ENCODE data around the gene PARM1.

Gene PARM1, protein sequence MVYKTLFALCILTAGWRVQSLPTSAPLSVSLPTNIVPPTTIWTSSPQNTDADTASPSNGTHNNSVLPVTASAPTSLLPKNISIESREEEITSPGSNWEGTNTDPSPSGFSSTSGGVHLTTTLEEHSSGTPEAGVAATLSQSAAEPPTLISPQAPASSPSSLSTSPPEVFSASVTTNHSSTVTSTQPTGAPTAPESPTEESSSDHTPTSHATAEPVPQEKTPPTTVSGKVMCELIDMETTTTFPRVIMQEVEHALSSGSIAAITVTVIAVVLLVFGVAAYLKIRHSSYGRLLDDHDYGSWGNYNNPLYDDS

GRCh38 chr4:74932832-74933561, at the start of gene PARM1:
Gene PARM1 (plus strand): TSS chr4:74933116. CDS start chr4:74933328, 212 bp downstream.
- peak; percentile 83 for DNase-seq (ENCODE audit: low read depth)

DNA sequence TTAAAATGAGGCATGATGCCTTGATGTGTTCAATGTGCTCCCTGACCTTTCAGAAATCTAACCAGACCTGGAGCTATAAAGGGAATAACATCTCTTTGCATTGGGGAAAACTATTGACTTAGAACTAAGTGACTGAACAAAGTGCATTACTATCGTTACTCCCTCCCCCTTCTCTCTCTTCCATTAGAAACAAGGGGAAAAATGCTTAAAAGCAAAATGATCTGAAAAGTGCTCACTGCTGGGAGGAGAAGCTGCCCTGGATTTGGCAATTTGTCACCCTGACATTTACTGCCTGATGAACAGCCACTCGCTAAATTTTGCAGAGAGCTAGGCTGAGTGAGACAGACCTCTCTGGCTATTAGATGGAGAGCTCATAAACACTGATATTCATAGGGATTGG, 48.6 kb upstream of the PARM1 start:
- DNase-seq (ENCODE audit: low read depth) = no peak

- peak; percentile 5 for DNase-seq (ENCODE audit: low read depth)
These were observed 46.4 kb upstream of the PARM1 start for GRCh38 chr4:74886484-74886883.

DNA sequence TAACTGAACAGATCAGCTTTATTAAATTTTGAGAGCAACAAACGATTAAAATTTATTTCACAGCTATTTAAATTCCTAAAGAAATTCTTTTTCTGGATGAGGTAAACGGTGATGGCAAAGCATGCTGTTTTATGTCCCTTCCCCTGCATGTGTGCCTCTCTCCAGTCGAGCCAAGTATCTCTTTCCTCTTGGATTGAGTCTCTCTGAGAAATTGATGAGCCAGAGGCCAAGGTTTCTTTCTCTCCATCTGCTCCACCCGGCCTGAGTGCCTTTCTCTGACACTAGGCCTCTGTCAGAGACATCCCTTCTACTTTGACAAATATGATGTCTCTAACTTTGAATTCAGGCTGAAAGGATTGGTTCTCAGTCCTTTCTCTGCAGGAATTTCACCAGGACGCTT, 42.6 kb upstream of the PARM1 start:
- no peak for DNase-seq (ENCODE audit: low read depth)

DNA sequence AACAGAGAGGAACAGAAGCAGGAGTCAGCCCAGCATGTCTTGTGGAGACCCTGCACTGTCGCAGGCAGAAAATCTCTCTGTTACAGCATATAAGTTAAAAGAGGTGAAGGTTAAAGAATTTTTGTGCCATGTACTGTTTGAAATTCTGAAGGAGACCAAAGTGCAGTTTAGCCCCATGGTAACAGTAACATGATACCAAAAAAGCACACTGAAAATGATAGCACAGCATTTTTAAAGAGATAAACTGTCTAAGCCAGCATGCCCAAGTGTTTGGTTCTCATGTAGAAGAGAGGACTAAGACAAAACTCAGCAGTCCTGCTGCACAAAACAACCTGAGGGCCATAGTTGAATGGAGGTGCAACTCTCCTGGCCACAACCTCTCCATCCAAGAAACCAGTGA, 41.9 kb upstream of the PARM1 start:
- DNase-seq (ENCODE audit: low read depth) = no peak

GRCh38 chr4:74893171-74893570, 39.7 kb upstream of the PARM1 start:
- DNase-seq (ENCODE audit: low read depth) = no peak

- no peak for DNase-seq (ENCODE audit: low read depth)
These were observed 36.3 kb upstream of the PARM1 start for GRCh38 chr4:74896595-74896994.

GRCh38 chr4:74897386-74897785, 35.5 kb upstream of the PARM1 start:
- DNase-seq (ENCODE audit: low read depth) = no peak

GRCh38 chr4:74900862-74901261, 32.1 kb upstream of the PARM1 start:
- DNase-seq (ENCODE audit: low read depth) = no peak

DNA sequence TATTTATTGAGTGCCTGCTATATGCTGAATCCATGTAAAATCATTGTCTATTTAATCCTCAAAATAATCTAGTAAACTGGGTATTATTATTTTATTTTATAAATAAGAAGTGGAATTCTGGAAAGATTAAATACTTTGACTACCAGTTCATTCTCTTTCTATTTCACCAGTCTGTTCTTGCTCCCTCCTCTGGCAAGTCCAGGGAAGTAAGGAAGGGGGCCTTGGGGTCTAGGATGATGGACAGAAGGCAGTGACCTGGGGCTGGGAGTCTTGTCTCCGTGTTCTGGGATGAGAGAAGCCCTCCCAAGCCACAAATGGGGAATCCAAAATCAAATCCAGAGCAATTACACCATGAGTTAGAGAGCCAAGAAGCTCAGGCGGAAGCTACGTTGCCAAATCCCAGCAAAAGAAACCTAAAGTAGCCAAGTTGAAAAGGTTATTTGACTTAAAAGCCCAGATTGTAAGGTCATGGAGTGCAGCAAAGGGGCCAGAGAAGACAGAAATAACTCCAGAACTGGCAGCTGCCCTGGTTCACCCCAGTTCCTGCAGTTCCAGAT, 28.3 kb upstream of the PARM1 start:
- no peak for DNase-seq (ENCODE audit: low read depth)

- no peak for DNase-seq (ENCODE audit: low read depth)
These were observed 26.1 kb upstream of the PARM1 start for GRCh38 chr4:74906771-74907170.

GRCh38 chr4:74919783-74920182, 13.1 kb upstream of the PARM1 start:
- DNase-seq (ENCODE audit: low read depth) = no peak

GRCh38 chr4:74920704-74921103, 12.2 kb upstream of the PARM1 start:
- DNase-seq (ENCODE audit: low read depth) = no peak

GRCh38 chr4:74921490-74921889, 11.4 kb upstream of the PARM1 start:
- DNase-seq (ENCODE audit: low read depth) = no peak

- DNase-seq (ENCODE audit: low read depth) = no peak
These were observed 6.9 kb upstream of the PARM1 start for GRCh38 chr4:74926007-74926406.

DNA sequence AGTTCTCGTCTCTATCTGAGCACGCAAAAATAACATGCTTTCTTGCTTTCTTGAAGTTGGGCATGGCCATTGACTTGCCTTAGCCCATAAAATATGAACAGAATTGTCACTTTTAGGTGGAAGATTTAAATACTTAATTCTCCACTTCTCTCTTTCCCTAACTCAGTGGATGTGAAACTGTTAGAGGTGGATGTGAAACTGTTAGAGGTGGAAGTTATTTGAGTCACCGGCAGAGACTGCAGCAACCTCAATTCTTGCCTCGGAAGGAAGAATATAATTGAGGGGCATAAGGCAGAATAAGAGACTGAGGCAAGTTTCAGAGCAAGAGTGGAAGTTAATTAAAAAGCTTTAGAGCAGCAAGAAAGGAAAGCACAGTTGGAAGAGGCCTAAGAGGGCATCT, 2.8 kb upstream of the PARM1 start:
- DNase-seq (ENCODE audit: low read depth) = no peak

DNA sequence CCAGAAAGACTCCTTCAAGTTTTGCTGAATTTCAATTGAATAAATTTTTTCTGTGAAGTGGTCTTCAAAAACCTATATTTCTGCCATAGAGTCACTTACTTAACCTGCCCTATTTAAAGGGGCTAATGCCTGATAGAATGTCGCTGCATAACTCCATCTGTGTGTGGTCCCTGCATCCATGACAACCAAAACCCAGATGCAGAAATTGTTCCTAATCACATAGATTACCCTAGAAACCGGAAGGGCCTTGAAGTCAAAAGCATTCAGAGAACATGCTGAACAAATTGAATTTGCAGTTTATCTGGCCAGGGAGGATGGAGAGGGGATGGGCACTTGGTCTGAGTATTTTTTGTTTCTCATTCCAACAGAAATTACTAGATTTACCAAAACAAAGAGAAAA, 1.5 kb upstream of the PARM1 start:
- DNase-seq (ENCODE audit: low read depth) = no peak

DNA sequence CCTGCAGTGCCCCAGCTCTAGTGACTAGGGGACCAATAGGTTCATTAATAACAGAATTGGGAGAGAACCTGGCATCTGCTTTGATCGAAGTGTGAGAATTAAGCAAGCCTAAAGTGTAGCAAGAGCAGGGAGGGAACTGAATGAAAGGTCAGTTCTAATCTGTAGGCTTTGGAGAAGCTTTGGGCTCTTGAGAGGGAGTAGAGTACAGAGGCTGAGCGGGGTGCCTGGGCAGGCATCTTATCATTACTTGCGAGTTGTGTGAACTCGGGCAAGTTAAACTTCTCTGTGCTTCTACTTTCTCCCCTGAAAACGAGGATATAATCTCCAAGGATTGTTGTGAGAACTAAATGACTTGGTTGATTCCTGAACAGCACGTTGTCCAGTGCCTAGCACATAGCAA, 906 bp upstream of the PARM1 start:
- no peak for DNase-seq (ENCODE audit: low read depth)

DNA sequence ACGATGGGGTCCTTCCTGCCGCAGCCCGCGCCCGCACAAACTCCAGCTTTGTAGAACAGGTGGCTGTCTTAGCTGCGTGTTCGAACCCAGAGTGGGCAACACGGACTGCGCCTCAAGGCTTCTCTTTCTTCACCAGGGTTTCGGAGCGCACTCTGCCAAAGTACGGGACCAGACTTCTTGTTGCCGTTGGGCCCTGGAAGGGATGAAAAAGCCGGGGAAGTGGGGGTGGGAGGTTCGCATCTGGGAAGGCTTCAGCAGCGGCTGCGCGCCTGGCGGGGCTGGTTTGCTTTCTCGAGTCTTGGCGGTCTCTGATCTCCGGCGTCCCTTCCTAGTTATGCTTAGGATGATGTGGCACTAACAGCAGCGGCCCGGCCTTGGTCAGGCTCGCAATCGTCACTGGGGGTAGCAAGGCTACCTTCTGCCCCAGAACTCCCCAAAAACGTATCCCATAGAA, 673 bp downstream of the PARM1 start:
- peak; percentile 8 for DNase-seq (ENCODE audit: low read depth)

- peak; percentile 33 for DNase-seq (ENCODE audit: low read depth)
These were observed 1.3 kb downstream of the PARM1 start for GRCh38 chr4:74934016-74934831.

GRCh38 chr4:74934888-74935287, 2.0 kb downstream of the PARM1 start:
- no peak for DNase-seq (ENCODE audit: low read depth)

DNA sequence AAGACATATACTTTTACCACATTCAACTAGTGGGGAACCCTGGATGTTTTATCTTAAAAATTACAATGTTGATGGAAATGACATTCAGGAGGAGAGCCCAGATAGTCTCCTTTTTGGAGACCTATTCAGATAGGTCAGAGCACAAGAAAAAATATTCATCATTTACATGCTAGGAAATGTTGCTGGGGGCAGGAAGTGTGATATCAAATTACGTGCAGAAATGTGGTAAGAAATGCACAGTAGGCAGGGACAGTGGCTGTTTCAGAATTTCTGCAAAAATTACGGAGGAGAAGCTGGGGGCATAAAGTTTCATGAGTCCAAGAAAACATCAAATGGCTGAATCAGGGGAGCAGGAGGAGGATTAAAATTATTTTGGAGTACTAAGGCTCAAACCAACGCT, 8.2 kb downstream of the PARM1 start:
- DNase-seq (ENCODE audit: low read depth) = no peak

Measured in ELR (cell line).